ENCODE data around the gene TSPAN7.

- TF ChIP-seq GATA3 (IDR thresholded peaks at IDR 0.05; ENCODE audit: low read depth, low read length): no peak
- no peak for TF ChIP-seq GATA2 (IDR thresholded peaks at IDR 0.05; ENCODE audit: low read depth, low read length)
Observed at GRCh38 chrX:38664285-38664684, 102.9 kb downstream of the TSPAN7 start.

Data from SH-SY5Y (cell line).